Medulla oblongata (tissue), 1 donor: ENCODE results near the gene ABHD14A.
"Not testable (repeated sequence)": the region's sequence is repeated elsewhere in the genome, so short reads cannot be mapped to it uniquely, and the experiment has no call there.

ENCODE experiments used
- DNase-seq: peaks from one replicate; pipeline ENCODE4 v3.0.0-alpha.2; 2015; ENCODE audit errors: extremely low spot score

Gene ABHD14A

DNA sequence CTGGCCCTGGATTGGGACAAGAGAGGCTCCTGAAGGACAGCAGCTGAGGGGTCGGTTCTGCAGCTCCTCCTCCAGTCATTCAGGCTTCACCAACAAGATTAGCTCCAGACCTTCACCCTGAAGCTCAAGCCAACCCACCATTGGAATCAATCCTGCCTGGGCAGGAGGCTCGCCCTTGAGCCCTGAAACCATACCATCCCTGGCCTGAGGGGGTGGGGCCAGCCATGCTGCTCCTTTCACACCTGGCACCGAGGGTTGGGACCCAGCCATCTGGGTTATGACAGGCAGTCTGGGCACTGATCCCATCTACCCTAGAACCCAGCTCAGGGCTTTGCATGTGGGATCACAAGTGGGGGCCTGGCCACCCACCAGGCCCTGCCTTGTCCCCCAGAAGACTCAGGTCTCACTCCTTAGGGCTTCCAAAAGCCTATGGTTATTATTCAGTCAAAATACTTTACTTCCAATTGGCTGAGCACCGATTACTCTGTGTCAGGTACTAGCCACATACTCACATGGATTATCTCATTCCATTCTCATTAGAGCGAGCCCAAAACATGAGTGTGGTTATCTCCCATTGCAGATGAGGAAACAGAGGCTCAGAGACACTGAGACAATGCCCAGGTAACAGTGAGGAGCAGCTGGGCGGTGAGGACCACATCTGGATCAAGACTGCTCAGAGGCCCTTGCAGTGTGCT lies 4.1 kb upstream of the ABHD14A start:
- DNase-seq: no peak

DNA sequence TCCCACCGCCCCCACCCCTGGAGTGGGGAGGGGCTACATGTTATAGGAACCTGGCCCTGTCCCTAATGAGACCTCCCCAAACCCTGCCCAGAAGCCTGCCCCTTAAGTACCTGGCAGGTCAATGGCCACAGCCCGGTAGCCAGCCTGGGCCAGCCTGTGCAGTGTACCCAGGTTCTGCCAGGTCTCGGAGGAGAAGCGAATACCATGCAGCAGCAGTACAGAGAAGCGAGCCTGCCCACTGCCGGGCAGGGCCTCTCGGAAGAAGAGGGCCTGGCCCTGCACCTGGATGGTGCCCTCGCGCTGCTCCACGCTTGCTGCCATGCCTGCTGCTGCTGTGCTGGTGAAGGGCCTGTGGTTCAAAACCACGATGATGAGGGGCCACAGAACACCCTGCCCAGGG lies 3.5 kb upstream of the ABHD14A start:
- DNase-seq: no peak

DNA sequence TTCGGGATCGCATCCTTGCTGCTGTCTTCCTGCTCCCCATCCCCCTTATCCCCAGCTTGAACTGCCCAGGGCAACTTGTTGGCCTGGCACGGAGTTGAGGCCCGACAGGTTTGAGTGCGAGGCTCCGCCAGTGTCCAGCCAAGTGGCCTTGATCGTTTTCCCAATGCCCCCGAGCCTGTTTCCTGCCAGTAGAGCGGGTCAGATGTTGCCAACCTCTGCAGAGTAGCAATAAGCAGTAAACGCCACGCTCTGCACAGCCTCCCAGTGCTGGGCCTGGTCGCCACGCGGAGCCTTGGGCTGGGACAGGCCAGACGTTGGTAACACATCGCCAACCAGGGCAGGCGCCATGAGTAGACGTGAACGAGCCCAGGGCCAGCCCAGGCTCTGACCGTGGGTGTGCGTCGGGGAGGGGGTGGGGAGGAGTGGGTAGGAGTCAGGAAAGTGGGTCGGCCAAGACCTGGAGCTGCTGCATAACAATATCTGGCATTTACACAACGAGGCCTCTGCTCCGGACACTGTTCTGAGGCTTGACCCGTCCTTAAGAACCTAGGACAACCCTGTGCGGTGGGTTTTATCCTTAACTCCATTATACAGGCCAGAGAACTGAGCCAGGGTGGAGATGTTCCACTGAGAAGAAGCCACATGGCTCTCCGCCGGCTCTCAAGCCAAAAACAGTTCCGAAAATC lies 444 bp upstream of the ABHD14A start:
- no peak for DNase-seq

DNA sequence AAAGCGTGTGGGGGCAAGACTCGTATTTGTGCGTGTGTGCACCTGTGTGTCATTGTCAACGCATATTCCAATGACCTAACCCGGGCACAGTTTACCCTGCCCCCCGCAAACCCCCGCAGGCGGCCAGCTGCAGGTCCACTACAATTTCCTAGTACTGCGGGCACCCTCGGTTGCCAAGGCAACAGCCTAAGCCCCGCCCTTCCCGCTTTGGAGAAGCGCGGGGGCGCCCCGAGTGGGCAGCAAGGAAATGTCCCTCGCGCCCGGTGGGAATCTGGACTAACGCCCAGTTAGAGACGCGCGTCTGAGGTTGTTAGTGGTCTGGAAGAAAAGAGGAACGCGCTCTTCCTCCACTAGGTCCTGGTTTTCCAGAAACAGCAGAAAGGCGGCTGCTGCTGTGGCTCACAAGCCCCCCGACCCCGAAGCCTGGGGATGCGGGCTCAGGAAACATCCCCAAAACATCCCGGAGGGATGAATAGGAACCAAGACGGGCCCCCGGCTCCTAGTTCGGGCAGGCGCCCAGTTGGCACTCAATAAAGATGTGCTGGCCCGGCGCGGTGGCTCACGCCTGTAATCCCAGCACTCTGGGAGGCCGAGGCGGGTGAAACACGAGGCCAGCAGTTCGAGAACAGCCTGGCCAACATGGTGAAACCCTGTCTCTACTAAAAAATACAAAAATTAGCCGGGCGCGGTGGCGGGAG lies 1.1 kb downstream of the ABHD14A start:
- DNase-seq: peak; percentile 85

DNA sequence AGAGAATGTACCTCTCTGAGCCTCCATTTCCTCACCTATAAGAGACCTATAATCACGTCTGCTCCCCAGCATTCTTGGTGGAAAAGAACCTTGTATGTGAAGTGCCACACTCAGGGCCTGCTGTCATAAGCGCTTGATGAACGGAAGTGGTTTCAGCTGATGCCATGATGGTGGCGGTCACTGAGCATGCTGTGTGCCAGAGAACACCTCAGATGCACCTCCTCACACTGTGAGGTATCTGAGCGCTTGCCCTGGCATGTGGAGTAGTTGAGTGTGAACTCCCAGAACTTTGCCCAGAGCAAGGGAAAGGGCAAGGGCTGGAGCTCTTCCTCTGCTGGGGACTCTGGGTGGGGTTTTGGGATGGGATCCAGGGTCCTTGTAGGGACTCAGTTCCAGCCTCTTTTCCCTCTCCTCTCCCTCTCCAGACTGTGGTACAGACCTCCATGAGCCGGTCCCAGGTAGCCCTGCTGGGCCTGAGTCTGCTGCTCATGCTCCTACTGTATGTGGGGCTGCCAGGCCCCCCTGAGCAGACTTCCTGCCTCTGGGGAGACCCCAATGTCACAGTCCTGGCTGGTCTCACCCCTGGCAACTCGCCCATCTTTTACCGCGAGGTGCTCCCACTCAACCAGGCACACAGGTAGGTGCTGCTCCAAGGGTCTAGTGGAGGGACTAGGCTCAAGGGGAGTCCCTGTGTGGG lies 2.7 kb downstream of the ABHD14A start:
- DNase-seq: no peak

DNA sequence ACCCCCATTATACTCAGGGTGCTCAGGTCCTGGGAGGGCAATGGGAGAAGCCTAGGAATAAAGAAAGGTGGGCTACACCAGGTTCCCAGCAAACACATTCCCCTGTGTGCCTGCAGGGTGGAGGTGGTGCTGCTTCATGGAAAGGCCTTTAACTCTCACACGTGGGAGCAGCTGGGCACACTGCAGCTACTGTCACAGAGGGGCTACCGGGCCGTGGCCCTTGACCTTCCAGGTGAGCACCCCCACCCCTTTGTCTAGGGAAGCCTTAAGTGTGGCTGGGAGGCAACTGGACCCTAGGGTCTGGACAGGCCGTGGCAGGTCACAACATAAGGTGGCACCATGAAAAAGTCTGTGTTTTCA lies 3.3 kb downstream of the ABHD14A start:
- DNase-seq: no peak

DNA sequence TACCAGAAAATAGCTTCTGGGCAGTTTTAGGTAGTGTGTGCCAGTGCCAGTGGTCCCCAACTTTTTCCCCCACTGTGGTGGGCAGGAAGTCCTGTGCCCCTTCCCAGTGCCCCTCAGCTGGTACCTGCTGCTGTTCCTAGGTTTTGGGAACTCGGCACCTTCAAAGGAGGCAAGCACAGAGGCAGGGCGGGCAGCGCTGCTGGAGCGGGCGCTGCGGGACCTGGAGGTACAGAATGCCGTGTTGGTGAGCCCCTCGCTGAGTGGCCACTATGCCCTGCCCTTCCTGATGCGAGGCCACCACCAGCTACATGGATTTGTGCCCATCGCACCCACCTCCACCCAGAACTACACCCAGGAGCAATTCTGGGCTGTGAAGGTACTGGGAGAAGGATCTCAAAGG lies 5.4 kb downstream of the ABHD14A start:
- no peak for DNase-seq

DNA sequence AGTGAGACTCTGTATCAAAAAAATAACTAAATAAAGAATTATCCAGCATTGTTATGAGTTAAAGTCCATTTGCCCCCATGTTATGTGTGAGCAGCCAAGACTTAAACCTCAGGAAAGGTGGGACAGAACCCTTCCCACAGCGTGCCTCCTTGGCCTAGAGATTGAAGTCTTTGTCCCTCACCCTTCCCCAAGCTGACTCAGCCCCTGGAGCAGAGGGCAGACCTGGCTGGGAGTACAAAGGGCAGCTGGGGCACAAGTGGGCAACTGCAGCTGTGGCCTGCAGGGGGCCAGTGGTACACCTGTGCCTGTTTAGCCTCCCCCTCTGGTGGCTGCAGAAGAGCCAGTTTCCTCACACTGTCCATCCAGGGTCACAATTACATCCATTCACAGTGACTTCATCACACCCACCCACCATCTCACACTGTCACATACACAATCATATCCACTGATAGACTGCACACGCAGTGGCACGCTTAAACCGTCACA lies 7.5 kb downstream of the ABHD14A start:
- no peak for DNase-seq

DNA sequence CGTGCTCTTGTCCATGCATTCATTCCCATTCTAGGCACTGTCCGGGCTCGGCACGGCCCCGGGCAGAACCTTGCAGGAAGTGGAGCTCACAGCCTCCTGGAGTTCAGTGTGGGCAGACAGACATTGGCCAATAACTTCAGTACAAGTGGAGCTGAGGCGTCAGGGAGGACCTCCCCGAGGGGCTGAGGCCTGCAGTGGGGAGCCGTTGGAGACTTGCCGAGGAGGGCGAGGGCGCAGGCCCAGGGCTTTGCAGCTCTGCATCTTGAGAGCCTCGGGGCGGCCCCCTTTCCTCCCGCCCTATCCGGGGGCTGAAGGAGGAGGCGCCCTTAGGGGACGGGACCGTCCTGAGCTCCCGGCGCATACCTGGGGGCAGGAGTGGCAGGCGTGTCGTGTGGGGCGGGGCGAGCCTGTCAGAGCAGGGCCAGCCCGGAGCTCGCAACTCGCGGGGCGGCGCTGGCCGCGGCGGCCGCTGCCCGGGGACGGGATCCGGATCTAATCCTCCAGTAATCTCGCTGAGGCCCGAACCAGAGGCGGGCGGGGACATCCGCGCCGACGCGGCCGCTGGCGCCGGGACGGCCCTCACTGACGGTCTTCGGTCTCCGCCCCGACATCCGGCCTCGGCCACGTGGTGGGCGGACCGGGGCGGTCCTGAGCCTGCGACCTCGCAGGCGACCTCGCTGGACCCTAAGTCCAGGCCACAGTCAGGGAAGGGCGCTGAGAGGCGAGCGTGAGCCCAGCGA lies 8.1 kb downstream of the ABHD14A start, which contains the start of gene ACY1:
Gene ACY1 (plus strand): TSS at position 698 of the 740 bp plus-strand sequence. CDS start 530 bp downstream, outside the sequence.
- DNase-seq: peak; percentile 82

DNA sequence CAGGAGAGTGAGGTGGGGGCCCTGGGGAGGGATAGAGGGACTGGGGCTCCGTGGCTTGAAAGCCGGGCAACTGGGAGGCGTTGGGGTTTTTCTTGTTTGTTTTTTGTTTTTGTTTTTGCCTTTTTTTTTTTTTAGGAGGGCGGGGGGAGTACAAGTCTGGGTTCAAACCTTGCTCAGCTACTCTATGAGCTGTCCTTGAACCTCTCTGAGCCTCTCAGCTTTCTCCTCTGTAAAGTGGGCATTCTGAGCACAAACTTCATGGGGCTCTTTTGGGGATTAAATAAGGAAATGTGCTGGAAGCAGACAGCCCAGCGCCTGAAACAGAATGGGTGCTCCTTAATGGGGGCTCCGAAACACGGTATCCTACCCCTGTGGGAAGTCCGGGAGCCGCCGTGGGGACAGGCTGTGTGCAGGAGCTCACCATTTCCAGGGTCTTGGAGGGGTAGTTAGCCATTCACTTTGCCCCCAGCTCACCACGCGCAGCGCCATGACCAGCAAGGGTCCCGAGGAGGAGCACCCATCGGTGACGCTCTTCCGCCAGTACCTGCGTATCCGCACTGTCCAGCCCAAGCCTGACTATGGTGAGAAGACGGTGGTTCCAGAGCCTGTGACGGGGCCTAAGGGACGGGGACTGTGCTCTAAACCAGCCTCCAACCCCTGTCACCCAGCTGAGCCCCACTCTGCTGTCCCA lies 8.9 kb downstream of the ABHD14A start:
- DNase-seq: no peak

DNA sequence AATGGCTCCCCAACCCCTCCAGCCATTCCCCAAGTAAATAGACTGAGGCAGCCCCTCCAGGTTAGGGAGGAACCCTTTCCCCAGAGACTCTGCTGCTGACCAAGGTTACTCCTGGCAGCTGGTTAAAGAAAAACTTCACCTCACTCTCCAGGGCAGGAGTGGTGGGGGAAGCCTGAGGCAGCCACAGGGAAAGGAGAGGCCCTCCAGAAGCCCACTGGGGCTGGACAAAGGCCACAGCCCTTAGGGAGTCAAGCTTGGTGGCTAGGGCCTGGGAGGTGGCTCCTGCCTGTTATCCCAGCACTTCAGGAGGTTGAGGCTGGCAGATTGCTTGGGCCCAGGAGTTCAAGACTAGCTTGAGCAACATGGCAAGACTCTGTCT lies 9.4 kb downstream of the ABHD14A start:
- no peak for DNase-seq

DNA sequence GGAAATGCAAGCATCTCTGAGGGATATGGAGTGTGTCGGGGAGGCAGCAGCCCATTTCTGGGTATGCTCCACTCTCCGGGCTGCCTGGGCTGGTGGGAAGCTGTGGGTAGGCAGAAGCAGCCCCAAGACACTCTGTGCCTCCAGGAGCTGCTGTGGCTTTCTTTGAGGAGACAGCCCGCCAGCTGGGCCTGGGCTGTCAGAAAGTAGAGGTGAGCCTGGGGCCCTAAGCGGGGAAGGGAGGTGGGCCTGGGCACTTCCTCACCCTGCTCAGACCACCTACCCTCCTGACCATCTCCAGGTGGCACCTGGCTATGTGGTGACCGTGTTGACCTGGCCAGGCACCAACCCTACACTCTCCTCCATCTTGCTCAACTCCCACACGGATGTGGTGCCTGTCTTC lies 10.2 kb downstream of the ABHD14A start:
- DNase-seq: no peak

DNA sequence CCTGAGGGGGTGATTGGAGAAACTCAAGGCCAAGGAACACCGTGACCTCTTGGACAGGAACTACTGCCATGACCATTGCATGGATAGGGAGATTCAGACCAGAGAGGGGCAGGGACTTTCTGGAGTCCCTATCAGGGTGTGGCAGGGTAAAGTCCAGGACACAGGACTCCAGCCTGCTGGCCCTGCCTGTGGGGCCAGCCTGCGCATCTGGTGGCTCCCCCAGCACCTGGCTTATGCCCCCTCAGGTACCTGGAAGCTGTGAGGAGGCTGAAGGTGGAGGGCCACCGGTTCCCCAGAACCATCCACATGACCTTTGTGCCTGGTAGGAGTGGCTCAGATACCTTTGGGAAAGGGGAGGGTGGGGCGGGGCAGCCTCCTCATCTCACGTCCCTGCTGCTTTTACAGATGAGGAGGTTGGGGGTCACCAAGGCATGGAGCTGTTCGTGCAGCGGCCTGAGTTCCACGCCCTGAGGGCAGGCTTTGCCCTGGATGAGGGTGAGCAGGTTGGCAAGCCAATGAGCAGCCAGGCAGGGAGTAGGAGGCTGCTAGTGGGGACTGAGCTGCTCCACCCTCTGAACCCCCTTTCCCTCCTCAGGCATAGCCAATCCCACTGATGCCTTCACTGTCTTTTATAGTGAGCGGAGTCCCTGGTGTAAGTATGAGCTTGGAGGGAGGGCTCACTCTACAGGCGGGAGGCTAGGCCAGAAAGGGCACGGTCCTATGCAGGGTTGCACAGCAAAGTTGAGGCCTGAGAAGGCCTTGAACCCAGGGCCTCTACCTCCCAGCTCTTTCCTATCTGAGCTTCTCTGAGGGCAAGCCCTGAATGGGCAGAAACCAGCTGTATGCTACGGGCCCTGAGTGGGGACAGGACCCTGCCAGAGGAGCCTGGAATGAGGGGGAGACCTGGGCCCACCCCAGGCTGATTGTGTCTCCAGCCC lies 11.4 kb downstream of the ABHD14A start:
- DNase-seq: no peak

DNA sequence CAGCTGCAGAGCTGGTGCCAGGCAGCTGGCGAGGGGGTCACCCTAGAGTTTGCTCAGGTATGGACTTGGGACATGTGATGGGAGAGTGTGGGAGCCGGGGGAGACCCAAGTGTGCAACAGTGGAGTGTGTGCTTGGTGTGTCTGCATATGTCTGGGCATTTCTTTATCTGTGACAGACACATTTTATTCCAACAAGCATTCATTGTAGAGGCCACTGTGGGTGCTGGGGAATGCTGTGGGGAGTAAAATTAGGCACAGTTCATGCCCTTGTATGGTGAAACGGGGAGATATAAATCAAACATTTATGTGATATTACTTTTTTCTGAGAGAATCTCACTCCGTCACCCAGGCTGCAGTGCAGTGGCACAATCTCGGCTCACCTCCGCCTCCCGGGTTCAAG lies 12.7 kb downstream of the ABHD14A start:
- no peak for DNase-seq

DNA sequence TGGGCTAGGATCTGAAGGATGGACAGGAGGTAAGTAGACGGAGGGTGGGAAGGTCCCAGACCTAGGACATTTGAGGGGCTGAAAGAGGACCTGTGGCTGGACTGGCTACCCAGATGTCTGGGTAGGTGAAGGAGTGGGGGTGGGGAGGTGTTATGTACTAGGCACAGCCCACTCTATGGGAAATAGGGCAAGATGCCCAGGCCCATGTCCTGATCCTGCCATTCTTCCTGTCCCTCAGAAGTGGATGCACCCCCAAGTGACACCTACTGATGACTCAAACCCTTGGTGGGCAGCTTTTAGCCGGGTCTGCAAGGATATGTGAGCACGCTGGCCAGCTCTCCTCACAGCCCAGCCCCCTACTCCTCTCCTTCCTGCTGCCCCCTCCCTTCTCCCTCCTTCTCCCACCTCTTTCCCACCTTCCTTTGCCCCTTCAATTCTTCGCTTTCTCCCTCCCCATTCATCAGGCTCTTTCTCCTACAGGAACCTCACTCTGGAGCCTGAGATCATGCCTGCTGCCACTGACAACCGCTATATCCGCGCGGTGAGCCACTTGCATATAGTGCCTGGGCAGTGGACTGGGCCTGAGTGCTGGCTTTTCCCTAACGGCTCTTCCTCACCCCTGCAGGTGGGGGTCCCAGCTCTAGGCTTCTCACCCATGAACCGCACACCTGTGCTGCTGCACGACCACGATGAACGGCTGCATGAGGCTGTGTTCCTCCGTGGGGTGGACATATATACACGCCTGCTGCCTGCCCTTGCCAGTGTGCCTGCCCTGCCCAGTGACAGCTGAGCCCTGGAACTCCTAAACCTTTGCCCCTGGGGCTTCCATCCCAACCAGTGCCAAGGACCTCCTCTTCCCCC lies 13.7 kb downstream of the ABHD14A start:
- DNase-seq: no peak

DNA sequence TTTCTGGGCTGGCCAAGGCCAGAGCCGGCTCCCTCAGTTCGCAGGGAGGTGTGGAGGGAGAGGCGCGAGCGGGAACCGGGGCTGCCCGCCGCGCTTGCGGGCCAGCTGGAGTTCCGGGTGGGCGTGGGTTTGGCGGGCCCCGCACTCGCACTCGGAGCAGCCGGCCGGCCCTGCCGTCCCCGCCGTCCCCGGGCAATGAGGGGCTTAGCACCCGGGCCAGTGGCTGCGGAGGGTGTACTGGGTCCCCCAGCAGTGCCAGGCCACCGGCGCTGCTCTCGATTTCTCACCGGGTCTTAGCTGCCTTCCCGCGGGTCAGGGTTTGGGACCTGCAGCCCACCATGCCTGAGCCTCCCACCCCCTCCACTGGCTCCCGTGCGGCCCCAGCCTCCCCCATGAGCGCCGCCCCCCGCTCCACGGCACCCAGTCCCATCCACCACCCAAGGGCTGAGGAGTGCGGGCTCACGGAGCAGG lies 15.7 kb downstream of the ABHD14A start:
- DNase-seq: not testable (repeated sequence)

DNA sequence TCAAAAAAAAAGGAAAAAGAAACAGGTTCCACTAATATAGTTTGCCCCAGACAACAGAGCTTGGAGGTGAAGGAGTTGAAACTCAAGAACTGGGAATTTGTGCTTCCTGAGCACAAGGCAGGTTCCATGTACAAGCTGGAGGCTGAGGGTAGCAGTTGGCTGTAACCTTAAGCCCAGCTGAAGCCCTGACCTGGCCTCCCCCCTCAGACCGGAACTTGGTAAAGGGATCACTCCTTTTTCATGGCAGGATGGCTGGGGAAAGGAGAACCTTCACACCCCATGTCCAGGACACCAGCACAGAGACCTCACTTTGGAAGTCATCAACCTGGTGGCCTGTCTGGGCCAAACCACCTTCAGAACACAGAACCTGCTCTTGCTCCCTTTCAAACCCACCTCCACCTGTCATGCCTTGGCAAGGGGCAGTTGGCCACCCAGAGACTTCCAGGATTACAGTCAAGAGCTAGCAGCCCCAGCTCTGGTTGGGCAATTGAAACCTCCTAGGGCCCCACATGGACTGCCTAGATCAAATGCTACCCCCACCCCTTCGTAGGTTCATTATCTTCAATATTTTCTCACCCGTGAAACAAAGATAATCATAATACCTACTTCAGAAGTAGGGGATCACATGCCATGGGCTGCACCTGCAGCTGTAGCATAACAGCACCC lies 17.3 kb downstream of the ABHD14A start:
- DNase-seq: no peak

DNA sequence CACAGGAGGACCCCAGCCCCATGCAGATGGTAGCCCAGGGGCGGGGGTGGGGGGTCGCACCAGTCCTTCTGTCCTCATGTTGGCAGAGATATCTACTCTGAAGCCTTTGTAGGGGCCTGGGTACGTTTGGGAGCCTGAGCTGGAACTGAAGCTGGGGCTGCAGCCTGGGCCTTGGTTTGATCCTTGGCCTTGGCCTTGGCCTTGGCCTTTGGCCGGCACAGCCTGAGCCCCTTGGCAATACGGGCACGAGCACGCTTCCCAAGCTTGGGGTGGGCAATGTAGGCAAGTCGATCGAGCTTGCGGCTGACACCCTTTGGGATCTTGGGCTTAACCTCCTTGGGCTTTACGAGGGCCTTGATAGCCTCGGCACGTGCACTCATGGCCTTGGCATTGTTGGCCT lies 18.8 kb downstream of the ABHD14A start:
- DNase-seq: not testable (repeated sequence)
